Tibial artery (tissue), 4 donors: ENCODE results near the gene PTPRN2.
A peak's percentile ranks its signal among the peaks of the same experiment; 100 is the strongest.

Experiments used
- DNase-seq, 2 donors: peaks; one replicate each; pipeline ENCODE4 v3.0.0-alpha.2; 2019
- H3K27ac ChIP-seq, 2 donors: fragments of 200-600 bp; sonication (generic) in 1 of 2; 1 replicate in 1 of 2; 2 replicates in 1 of 2; pipeline ENCODE4 v1.5.1; 2018 to 2019; ENCODE audit warnings: mild to moderate bottlenecking in 1 of 2
- H3K27me3 ChIP-seq, 2 donors: fragments of 200-600 bp; sonication (generic) in 1 of 2; one replicate each; pipeline versions ENCODE4 v1.5.1 to v1.6.0; 2016 to 2019
- H3K36me3 ChIP-seq, 3 donors: fragments of 200-600 bp; sonication (generic) in 2 of 3; one replicate each; pipeline ENCODE4 v1.5.1; 2016 to 2019; ENCODE audit warnings: mild to moderate bottlenecking in 2 of 3
- H3K4me1 ChIP-seq, 4 donors: fragments of 200-600 bp; sonication (generic) in 2 of 4; 1 replicate in 3 of 4; 2 replicates in 1 of 4; pipeline ENCODE4 v1.5.1; 2016 to 2019
- H3K4me3 ChIP-seq, 2 donors: fragments of 200-600 bp; sonication (generic) in 1 of 2; 1 replicate in 1 of 2; 2 replicates in 1 of 2; pipeline ENCODE4 v1.5.1; 2018 to 2019; ENCODE audit warnings: mild to moderate bottlenecking in 2 of 2
- H3K9me3 ChIP-seq, 3 donors: fragments of 200-600 bp; sonication (generic) in 1 of 3; one replicate each; pipeline ENCODE4 v1.5.1; 2016 to 2019
- intact Hi-C: fragments of 100-400 bp; cut with DNase I; formaldehyde crosslinking; loops from one replicate; pipeline ENCODE4 v1.15.0; 2023; ENCODE audit warnings: low total_unique reads
- TF ChIP-seq, protein P1 (sequence below), 2 experiments: fragments of 200-600 bp in 1 of 2; fragments of 450-650 bp in 1 of 2; IDR thresholded peaks; one replicate each; pipeline ENCODE4 v1.5.1; 2017 to 2019; ENCODE audit warnings: antibody characterized with exemption in 2 of 2, mild to moderate bottlenecking in 1 of 2, moderate library complexity in 1 of 2

PTPRN2 gene

GRCh38 chr7:158446281-158446680 is 141.3 kb downstream of the PTPRN2 start:
- no peak overlapping the region for H3K4me3 ChIP-seq
- H3K27ac ChIP-seq = no peak overlapping the region
- no peaks in the 10 kb centered on the region for H3K36me3 ChIP-seq
- TF ChIP-seq, protein P1, sequence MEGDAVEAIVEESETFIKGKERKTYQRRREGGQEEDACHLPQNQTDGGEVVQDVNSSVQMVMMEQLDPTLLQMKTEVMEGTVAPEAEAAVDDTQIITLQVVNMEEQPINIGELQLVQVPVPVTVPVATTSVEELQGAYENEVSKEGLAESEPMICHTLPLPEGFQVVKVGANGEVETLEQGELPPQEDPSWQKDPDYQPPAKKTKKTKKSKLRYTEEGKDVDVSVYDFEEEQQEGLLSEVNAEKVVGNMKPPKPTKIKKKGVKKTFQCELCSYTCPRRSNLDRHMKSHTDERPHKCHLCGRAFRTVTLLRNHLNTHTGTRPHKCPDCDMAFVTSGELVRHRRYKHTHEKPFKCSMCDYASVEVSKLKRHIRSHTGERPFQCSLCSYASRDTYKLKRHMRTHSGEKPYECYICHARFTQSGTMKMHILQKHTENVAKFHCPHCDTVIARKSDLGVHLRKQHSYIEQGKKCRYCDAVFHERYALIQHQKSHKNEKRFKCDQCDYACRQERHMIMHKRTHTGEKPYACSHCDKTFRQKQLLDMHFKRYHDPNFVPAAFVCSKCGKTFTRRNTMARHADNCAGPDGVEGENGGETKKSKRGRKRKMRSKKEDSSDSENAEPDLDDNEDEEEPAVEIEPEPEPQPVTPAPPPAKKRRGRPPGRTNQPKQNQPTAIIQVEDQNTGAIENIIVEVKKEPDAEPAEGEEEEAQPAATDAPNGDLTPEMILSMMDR (IDR thresholded peaks at IDR 0.05) = no peak
- H3K9me3 ChIP-seq = no peaks in the 10 kb centered on the region
- no peaks in the 10 kb centered on the region for H3K4me1 ChIP-seq
- intact Hi-C loops = no loop called here
- peaks cover 0 to 15% of the 10 kb centered on the region in 2 donors for H3K27me3 ChIP-seq
- DNase-seq = peak in 1 of 2 donors; percentile 32

DNA sequence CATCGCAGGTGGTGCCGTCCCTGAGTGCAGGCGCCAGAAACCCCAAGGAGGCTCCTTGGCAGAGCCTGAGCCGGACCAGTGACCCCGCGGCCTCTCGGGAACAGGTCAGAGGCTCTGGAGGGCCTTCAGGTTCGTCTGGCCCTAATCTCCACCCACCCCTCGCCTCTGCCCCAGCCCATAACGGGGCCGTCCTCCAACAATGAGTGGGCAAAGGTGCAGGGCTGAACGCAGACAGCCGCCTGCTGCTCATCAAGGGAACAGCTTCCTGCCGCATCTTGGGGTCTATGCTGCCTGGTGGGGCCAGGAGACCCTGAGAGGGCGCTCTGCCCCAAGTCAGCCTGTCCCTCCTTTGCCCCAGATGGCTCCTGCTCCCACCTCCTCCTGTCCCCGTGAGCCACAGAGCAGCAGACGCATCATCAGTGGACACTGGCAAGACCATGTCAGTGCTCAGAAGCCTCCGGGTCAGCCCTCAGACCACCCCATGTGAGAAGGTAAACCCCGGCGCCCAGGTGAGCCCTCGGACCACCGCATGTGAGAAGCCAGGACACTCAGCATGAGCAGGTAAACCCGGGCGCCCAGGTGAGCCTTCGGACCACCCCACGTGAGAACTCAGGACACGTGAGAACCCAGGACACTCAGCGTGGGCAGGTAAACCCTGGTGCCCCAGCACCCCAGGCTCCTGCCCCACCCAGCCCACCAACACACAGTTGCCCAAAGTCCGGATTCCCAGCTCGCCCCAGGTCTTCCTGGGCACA is 142.0 kb downstream of the PTPRN2 start:
- DNase-seq = peak in 1 of 2 donors; percentile 57
- H3K27ac ChIP-seq = no peak overlapping the region
- H3K27me3 ChIP-seq = peaks cover 0 to 15% of the 10 kb centered on the region in 2 donors
- H3K4me3 ChIP-seq = no peak overlapping the region
- no peaks in the 10 kb centered on the region for H3K36me3 ChIP-seq
- TF ChIP-seq, protein P1 (IDR thresholded peaks at IDR 0.05) = no peak
- intact Hi-C loops = no loop called here
- no peaks in the 10 kb centered on the region for H3K4me1 ChIP-seq
- no peaks in the 10 kb centered on the region for H3K9me3 ChIP-seq

DNA sequence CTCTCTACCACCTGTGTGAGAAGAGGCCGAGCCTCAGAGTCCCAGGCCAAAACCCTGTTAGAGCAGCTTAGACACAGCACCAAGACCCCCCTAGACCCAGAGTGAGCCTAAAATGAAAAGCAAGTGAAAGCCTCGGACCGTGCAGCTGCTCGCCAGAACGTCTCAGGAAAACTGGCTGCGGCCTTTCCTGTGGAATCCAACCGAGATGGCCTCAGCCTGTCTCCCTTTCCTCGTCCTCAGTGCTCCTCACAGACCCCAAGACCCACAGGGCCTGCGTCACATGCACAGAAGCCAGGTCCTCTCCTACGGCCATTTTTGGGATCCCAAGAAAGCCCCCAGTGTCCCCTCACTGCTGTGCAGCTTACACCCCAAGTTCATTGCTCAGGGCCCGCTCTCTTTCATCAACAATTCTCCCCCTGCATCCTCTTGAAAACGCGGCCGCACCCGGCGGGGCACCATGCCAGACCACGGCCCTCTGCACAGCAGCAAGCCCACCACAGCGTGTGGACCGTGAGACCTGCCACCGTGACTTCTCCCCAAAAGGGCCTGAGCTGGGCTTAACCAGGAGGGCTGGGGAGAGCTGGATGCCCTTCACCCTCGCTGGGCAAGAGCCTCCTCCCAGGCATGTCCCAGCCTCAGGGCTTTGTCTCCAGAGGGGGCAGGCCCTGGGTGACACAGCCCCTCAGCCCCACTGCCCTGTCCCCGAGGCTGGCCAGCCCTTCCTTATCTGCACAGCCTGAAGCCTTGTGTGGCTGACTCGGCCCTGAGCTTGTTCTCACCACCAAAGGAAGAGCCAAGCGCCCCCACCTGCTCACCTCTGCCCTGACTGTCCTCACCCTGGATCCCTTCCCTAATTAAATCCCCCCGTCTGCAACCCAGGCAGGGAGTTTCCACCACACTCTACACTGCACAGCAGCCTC is 142.9 kb downstream of the PTPRN2 start:
- TF ChIP-seq, protein P1 (IDR thresholded peaks at IDR 0.05) = no peak
- intact Hi-C loops = no loop called here
- peak in 1 of 2 donors; percentile 55 for DNase-seq
- Histone ChIP-seq H3K36me3 (no peaks in the 10 kb centered on the region), H3K4me3 (no peak overlapping the region), H3K27me3 (peaks cover 0 to 15% of the 10 kb centered on the region in 2 donors), H3K4me1 (no peaks in the 10 kb centered on the region), H3K27ac (no peak overlapping the region), H3K9me3 (no peaks in the 10 kb centered on the region)

DNA sequence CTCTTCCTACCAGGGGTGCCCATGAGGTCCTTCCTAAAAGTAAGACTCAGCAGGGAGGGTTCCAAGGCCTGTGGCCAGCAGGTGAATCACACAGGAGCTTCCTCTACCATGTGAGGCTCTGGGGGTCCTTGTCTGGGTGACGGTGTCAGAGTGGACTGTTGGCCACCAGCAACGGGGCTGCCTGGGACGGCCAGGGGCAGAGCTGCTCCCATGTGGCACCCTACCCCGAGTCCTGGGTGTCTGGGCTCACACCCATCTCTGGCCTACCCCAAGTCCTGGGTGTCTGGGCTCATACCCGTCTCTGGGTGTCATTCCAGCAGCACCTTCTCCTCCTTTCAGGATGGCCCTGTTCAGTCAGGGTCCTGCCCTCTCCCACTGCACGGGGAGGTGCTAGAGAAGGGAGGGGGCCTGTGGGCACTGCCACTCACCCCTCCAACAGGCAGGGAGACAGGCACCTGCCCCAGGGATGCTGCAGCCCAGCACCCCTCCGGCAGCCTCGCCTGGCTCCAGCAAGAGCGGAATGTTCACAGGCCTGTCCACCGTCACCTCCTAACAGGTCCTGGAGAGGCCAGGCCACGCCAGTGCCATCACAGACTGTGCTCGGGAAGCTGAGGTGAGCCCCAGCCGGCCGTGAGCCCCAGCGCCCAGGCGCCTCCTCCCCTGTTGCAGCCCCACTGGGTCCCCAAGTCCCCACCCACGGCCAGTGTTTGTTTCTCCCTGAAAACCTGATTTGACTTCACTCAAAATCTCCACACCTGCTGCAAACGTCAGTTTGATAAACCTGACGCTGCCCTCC is 143.7 kb downstream of the PTPRN2 start:
- no peaks in the 10 kb centered on the region for H3K9me3 ChIP-seq
- intact Hi-C loops = no loop called here
- H3K4me3 ChIP-seq = no peak overlapping the region
- peak in 1 of 2 donors; percentile 49 for DNase-seq
- TF ChIP-seq, protein P1 (IDR thresholded peaks at IDR 0.05) = no peak
- H3K36me3 ChIP-seq = no peaks in the 10 kb centered on the region
- H3K27me3 ChIP-seq = peaks cover 0 to 14% of the 10 kb centered on the region in 2 donors
- no peaks in the 10 kb centered on the region for H3K4me1 ChIP-seq
- H3K27ac ChIP-seq = no peak overlapping the region

DNA sequence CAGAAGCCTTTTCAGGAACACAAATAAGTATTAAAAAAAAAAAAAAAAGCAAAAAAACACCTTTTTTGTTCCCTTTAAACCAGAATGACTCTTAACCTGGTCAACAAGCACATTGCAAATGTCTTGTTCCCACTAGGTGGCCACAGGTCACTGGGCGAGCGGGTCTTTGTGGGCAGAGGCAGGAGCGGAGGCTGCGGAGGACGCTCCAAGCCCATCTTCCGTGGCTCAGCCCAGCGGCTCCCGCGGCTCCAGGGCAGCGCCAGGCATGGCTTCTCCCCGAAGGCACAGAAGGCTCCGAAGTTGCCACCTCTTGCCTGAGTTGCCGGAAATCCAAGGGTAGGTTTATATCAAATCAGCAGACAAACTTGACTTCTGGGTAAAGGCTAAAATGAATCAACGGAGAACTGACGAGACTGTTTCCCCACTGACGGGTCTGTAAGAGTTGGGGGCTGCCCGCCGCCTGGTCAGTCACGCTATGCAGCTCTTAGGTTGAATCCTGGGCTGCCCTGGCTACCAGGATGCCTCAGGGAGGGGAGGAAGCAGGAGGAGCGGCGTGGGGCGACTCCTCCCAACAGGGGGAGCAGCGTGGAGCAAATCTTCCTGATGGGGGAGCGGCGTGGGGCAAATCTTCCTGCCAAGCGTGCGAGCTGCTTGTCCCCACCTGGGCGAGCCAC is 144.5 kb downstream of the PTPRN2 start:
- intact Hi-C loops = no loop called here
- no peaks in the 10 kb centered on the region for H3K36me3 ChIP-seq
- H3K27me3 ChIP-seq = peaks cover 0 to 7% of the 10 kb centered on the region in 2 donors
- peak in 1 of 2 donors; percentile 48 for DNase-seq
- H3K27ac ChIP-seq = no peak overlapping the region
- H3K4me3 ChIP-seq = no peak overlapping the region
- H3K4me1 ChIP-seq = no peaks in the 10 kb centered on the region
- TF ChIP-seq, protein P1 (IDR thresholded peaks at IDR 0.05) = no peak
- H3K9me3 ChIP-seq = no peaks in the 10 kb centered on the region
